Breast epithelium (tissue), 4 donors: ENCODE results near the gene SRRM4. TPM values are rescaled to one million over a fixed set of nuclear protein-coding genes. Genes with fewer than 3 reads are reported as not detected.
"Not testable (repeated sequence)": the region's sequence is repeated elsewhere in the genome, so short reads cannot be mapped to it uniquely, and the experiment has no call there.

Source experiments
- DNase-seq, 2 donors: peaks; one replicate each; pipeline ENCODE4 v3.0.0-alpha.2; 2019; ENCODE audit warnings: low spot score in 2 of 2
- H3K27ac ChIP-seq, 2 donors: fragments of 200-600 bp; sonication (generic) in 1 of 2; one replicate each; pipeline ENCODE4 v1.5.1; 2016 to 2019; ENCODE audit warnings: mild to moderate bottlenecking in 1 of 2
- H3K27me3 ChIP-seq, 2 donors: fragments of 200-600 bp; sonication (generic) in 1 of 2; one replicate each; pipeline versions ENCODE4 v1.5.1 to v1.6.0; 2017 to 2019; ENCODE audit warnings: control low read depth in 1 of 2, mild to moderate bottlenecking in 1 of 2
- H3K36me3 ChIP-seq: fragments of 200-600 bp; one replicate; pipeline ENCODE4 v1.5.1; 2019
- H3K4me1 ChIP-seq, 2 donors: fragments of 200-600 bp; sonication (generic); one replicate each; pipeline ENCODE4 v1.5.1; 2016 to 2019; ENCODE audit warnings: control low read depth in 1 of 2
- H3K4me3 ChIP-seq, 3 donors: fragments of 200-600 bp; sonication (generic); 1 replicate in 2 of 3; 2 replicates in 1 of 3; pipeline ENCODE4 v1.5.1; 2016 to 2019; ENCODE audit warnings: mild to moderate bottlenecking in 3 of 3, moderate library complexity in 2 of 3
- H3K9me3 ChIP-seq, 2 donors: fragments of 200-600 bp; sonication (generic) in 1 of 2; one replicate each; pipeline ENCODE4 v1.5.1; 2016 to 2019; ENCODE audit warnings: control low read depth in 1 of 2
- POLR2A ChIP-seq: fragments of 450-650 bp; IDR thresholded peaks from one replicate; pipeline ENCODE4 v1.6.1; 2016; ENCODE audit warnings: antibody characterized with exemption, mild to moderate bottlenecking, moderate library complexity
- POLR2AphosphoS5 ChIP-seq, 3 donors: sonication (generic); formaldehyde crosslinking; IDR thresholded peaks; one replicate each; pipeline ENCODE4 v1.6.1; 2017; ENCODE audit warnings: antibody characterized with exemption in 3 of 3
- intact Hi-C: fragments of 100-400 bp; cut with DNase I; formaldehyde crosslinking; loops from one replicate; pipeline ENCODE4 v1.15.1; 2023; ENCODE audit warnings: low total_unique reads
- total RNA-seq, 3 donors: library from RNA; depleted of rRNA; stranded (reverse); fragments of >200 nt; gene quantifications; one replicate each; pipeline ENCODE4 v1.1.0, GENCODE V29; 2016
- TF ChIP-seq, protein P1 (sequence below), 3 donors: fragments of 450-650 bp; IDR thresholded peaks; one replicate each; pipeline ENCODE4 v1.5.1; 2016 to 2017; ENCODE audit warnings: antibody characterized with exemption in 3 of 3, mild to moderate bottlenecking in 3 of 3, moderate library complexity in 3 of 3

SRRM4 gene
- total RNA-seq, 3 donors from 2014 or later, result not detected

DNA sequence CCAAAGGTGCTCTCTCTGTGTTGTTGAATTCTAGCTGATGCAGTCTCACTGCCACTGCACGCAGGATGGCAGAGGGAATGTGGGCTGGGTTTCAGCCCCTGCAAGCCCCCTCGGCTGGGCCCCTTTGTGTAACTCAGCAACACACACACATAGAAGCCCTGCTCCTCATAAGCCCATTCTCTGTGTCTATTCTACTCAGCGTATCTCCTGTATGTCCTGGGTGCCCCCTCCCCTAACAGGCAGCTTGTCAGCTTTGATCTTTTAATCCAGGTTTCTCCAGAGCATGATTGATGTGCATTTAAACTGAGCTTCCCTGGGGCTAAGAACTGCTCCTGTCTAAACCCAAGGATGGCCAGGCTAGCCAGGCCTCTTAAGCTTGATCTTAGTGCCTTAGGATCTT lies 43.0 kb downstream of the SRRM4 start:
- H3K27me3 ChIP-seq, result peaks cover 0 to 18% of the 10 kb centered on the region in 2 donors
- intact Hi-C loops, result no loop called here
- no peak overlapping the region for H3K4me3 ChIP-seq
- H3K9me3 ChIP-seq, result peaks cover 0 to 5% of the 10 kb centered on the region in 2 donors
- no peak for DNase-seq
- H3K36me3 ChIP-seq, result no peaks in the 10 kb centered on the region
- no peak overlapping the region for H3K27ac ChIP-seq
- H3K4me1 ChIP-seq, result no peaks in the 10 kb centered on the region
- TF ChIP-seq POLR2A (no peak), POLR2AphosphoS5 (IDR thresholded peaks at IDR 0.05) (no peak)
- TF ChIP-seq, protein P1, sequence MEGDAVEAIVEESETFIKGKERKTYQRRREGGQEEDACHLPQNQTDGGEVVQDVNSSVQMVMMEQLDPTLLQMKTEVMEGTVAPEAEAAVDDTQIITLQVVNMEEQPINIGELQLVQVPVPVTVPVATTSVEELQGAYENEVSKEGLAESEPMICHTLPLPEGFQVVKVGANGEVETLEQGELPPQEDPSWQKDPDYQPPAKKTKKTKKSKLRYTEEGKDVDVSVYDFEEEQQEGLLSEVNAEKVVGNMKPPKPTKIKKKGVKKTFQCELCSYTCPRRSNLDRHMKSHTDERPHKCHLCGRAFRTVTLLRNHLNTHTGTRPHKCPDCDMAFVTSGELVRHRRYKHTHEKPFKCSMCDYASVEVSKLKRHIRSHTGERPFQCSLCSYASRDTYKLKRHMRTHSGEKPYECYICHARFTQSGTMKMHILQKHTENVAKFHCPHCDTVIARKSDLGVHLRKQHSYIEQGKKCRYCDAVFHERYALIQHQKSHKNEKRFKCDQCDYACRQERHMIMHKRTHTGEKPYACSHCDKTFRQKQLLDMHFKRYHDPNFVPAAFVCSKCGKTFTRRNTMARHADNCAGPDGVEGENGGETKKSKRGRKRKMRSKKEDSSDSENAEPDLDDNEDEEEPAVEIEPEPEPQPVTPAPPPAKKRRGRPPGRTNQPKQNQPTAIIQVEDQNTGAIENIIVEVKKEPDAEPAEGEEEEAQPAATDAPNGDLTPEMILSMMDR (IDR thresholded peaks at IDR 0.05), result no peak

DNA sequence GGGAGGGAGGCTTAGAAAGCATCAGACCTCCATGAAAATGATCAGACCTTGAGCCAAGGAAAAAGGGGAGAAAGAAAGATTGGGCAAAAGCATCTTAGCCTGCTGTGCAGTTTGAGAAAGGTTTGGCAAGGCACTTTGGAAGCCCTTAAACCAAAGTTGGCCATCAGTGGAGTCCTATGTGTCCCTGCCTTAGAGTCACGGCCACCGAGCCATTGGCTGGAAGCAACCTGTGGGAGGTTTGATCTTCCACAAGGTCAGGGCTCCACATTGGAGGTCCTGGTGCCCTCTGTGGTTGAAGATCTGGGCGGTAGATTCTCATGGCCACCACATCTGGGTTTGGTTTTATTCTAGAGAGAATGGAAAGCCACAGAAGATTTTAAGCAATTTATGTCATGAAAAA lies 44.4 kb downstream of the SRRM4 start:
- no peak for DNase-seq
- Histone ChIP-seq H3K4me3 (no peak overlapping the region), H3K9me3 (peaks cover 0 to 5% of the 10 kb centered on the region in 2 donors), H3K4me1 (no peaks in the 10 kb centered on the region), H3K27me3 (peaks cover 0 to 13% of the 10 kb centered on the region in 2 donors), H3K36me3 (no peaks in the 10 kb centered on the region), H3K27ac (no peak overlapping the region)
- TF ChIP-seq, protein P1 (IDR thresholded peaks at IDR 0.05), result no peak
- TF ChIP-seq POLR2AphosphoS5 (IDR thresholded peaks at IDR 0.05) (no peak), POLR2A (no peak)
- intact Hi-C loops, result no loop called here

DNA sequence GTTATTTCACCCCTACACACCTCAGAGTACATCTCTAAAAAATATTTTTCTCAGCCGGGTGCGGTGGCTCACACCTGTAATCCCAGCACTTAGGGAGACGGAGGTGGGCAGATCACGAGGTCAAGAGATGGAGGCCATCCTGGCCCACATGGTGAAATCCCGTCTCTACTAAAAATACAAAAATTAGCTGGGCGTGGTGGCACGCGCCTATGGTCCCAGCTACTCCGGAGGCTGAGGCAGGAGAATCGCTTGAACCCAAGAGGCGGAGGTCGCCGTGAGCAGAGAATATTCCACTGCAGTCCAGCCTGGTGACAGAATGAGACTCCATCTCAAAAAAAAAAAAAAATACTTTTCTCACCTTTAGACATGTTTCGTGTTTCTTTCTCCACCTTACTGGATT lies 52.0 kb downstream of the SRRM4 start:
- H3K4me3 ChIP-seq, H3K36me3 ChIP-seq, H3K27ac ChIP-seq, DNase-seq, H3K9me3 ChIP-seq, H3K4me1 ChIP-seq, H3K27me3 ChIP-seq, intact Hi-C loops: not testable (repeated sequence)

GRCh38 chr12:119036878-119037825 lies 55.8 kb downstream of the SRRM4 start:
- no peak for DNase-seq
- no peaks in the 10 kb centered on the region for H3K27me3 ChIP-seq
- intact Hi-C loops, result no loop called here
- no peaks in the 10 kb centered on the region for H3K36me3 ChIP-seq
- no peak overlapping the region for H3K4me3 ChIP-seq
- no peaks in the 10 kb centered on the region for H3K9me3 ChIP-seq
- H3K4me1 ChIP-seq, result no peaks in the 10 kb centered on the region
- TF ChIP-seq, protein P1 (IDR thresholded peaks at IDR 0.05), result peak in 1 of 3 donors; percentile 12
- TF ChIP-seq POLR2A (no peak), POLR2AphosphoS5 (IDR thresholded peaks at IDR 0.05) (no peak)
- no peak overlapping the region for H3K27ac ChIP-seq

GRCh38 chr12:119044094-119044493 lies 62.8 kb downstream of the SRRM4 start:
- TF ChIP-seq POLR2AphosphoS5 (IDR thresholded peaks at IDR 0.05) (no peak), POLR2A (no peak)
- TF ChIP-seq, protein P1 (IDR thresholded peaks at IDR 0.05), result no peak
- H3K4me3 ChIP-seq, result no peak overlapping the region
- no peak for DNase-seq
- H3K4me1 ChIP-seq, result no peaks in the 10 kb centered on the region
- no peaks in the 10 kb centered on the region for H3K36me3 ChIP-seq
- H3K27me3 ChIP-seq, result peaks cover 0 to 2% of the 10 kb centered on the region in 2 donors
- no peaks in the 10 kb centered on the region for H3K9me3 ChIP-seq
- no peak overlapping the region for H3K27ac ChIP-seq
- intact Hi-C loops, result no loop called here
